Measurements from ENCODE around the gene KRT23. TPM values are rescaled to one million over a fixed set of nuclear protein-coding genes. Genes with fewer than 3 reads are reported as not detected.
"Not testable (repeated sequence)": the region's sequence is repeated elsewhere in the genome, so short reads cannot be mapped to it uniquely, and the experiment has no call there.

KRT23 gene
- total and polyA plus RNA-seq, 2 of the 13 experiments (the other 11 are each of a cell fraction or from before 2014, with no cell fraction given) = 24.7 to 51.1 TPM

DNA sequence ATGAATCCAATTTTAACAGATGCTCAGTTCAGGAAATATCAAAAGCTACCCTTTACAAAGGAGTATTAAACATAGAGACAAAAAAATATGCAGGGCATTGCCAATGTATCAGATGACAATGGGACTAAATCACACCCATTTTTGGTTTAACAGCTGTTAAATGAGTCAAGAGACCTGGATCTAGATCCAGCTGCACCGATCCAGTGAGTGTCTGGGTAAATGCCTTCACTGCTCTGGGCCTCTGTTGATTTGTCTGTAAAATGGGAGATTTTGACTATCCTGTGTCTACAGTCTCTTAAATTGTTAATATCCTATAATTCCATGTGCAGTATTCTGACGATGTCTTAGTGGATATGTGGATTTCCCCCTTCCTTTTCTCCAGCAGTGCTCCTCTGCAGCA, 16.4 kb downstream of the KRT23 start:
- WGBS (ENCODE audit: low lambda C conversion rate) = 90% methylated on average over 2 of the region's 2 CpGs
- ChIA-PET POLR2A (interaction anchor here (0.6 kb wide), 1 partner anchor 10 kb away, joined by 4 read pairs; no protein-coding TSS in a partner anchor), CTCF (ENCODE audit: low intra/inter-chr PET ratio, low total read pairs) (no interaction called here)
- no peaks in the 10 kb centered on the region for H3K27me3 ChIP-seq (ENCODE audit: control insufficient read depth in 1 of 2, insufficient read depth in 2 of 2, low read length in 2 of 2)
- no peak overlapping the region for H3K4me2 ChIP-seq (ENCODE audit: low read depth, low read length)
- H3K9ac ChIP-seq (ENCODE audit: insufficient read depth, low read depth, low read length) = no peak overlapping the region
- no peaks in the 10 kb centered on the region for H4K20me1 ChIP-seq (ENCODE audit: insufficient read depth, low read length)
- no peaks in the 10 kb centered on the region for H3K79me2 ChIP-seq (ENCODE audit: insufficient read depth, low read length)
- TF ChIP-seq ZNF737 (CRISPR knock-in tag; IDR thresholded peaks at IDR 0.05; ENCODE audit: borderline replicate concordance) (no peak), ZNF629 (CRISPR knock-in tag; conservative IDR thresholded peaks at IDR 0.05) (peak; percentile 56; the same call in 1 of the 2 replicates), HNRNPK (IDR thresholded peaks at IDR 0.05; ENCODE audit: low read depth, low read length, poor library complexity, severe bottlenecking) (no peak), CCDC6 (CRISPR knock-in tag; IDR thresholded peaks at IDR 0.05) (no peak)
- H2AFZ ChIP-seq (ENCODE audit: low read length) = no peak overlapping the region
- intact Hi-C loops (cut with micrococcal nuclease; ENCODE audit: unreplicated experiment) (no loop called here), in situ Hi-C loops (cut with HindIII; ENCODE audit: extremely low pct_ligation_motif_present, low pct_unique_long_range_greater_than_20kb) (no loop called here)
- FAIRE-seq (no peak), ATAC-seq (no peak), DNase-seq (ENCODE audit: low spot score) (no peak)
- H3K9me3 ChIP-seq (ENCODE audit: low read length) = no peaks in the 10 kb centered on the region
- H3K4me3 ChIP-seq (replicated peaks in 1 of 3; ENCODE audit: insufficient read depth in 1 of 3, low read depth in 2 of 3, low read length in 3 of 3) = no peak overlapping the region
- H3K36me3 ChIP-seq (replicated peaks in 1 of 2; ENCODE audit: control insufficient read depth in 1 of 2, insufficient read depth in 2 of 2, low read length in 2 of 2) = 0 out of 5 replicates have a peak, but pooled peaks cover 1 to 3% of the 10 kb centered on the region in 2 experiments
- H3K27ac ChIP-seq (ENCODE audit: extremely low read length, insufficient read depth, low read length) = no peak overlapping the region
- peaks cover 20% of the 10 kb centered on the region for H3K4me1 ChIP-seq (ENCODE audit: insufficient read depth, low read length)
- BruUV-seq (replicated peaks) = no TSS peak

DNA sequence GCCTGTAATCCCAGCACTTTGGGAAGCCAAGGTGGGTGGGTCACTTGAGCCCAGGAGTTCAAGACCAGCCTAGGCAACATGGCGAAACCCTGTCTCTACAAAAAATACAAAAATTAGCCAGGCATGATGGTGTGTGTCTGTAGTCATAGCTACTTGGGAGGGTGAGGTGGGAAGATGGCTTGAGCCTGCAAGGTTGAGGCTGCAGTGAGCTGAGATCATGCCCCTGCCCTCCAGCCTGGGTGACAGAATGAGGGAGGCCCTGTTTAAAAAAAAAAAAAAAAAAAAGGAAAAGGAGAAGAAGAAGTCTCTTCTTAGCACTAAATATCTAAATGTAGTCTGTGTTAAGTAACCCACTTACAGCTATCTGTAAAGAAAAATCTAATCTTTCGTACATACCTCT, 20.3 kb downstream of the KRT23 start:
- ATAC-seq; BruUV-seq (replicated peaks); H3K36me3 ChIP-seq (replicated peaks in 1 of 2; ENCODE audit: control insufficient read depth in 1 of 2, insufficient read depth in 2 of 2, low read length in 2 of 2); DNase-seq (ENCODE audit: low spot score); CTCF ChIA-PET (ENCODE audit: low intra/inter-chr PET ratio, low total read pairs); H3K4me2 ChIP-seq (ENCODE audit: low read depth, low read length); H2AFZ ChIP-seq (ENCODE audit: low read length); H3K4me3 ChIP-seq (replicated peaks in 1 of 3; ENCODE audit: insufficient read depth in 1 of 3, low read depth in 2 of 3, low read length in 3 of 3); FAIRE-seq; in situ Hi-C loops (cut with HindIII; ENCODE audit: extremely low pct_ligation_motif_present, low pct_unique_long_range_greater_than_20kb); H3K79me2 ChIP-seq (ENCODE audit: insufficient read depth, low read length); H3K9ac ChIP-seq (ENCODE audit: insufficient read depth, low read depth, low read length); H3K9me3 ChIP-seq (ENCODE audit: low read length); intact Hi-C loops (cut with micrococcal nuclease; ENCODE audit: unreplicated experiment); H4K20me1 ChIP-seq (ENCODE audit: insufficient read depth, low read length); H3K27me3 ChIP-seq (ENCODE audit: control insufficient read depth in 1 of 2, insufficient read depth in 2 of 2, low read length in 2 of 2); H3K27ac ChIP-seq (ENCODE audit: extremely low read length, insufficient read depth, low read length): not testable (repeated sequence)
- POLR2A ChIA-PET = interaction anchor here (1.9 to 2.5 kb wide), 3 partner anchors 15 to 40 kb away, joined by 6 to 18 read pairs (median 12); no protein-coding TSS in a partner anchor
- peaks cover 26% of the 10 kb centered on the region for H3K4me1 ChIP-seq (ENCODE audit: insufficient read depth, low read length)
- 97% methylated on average over 2 of the region's 2 CpGs for WGBS (ENCODE audit: low lambda C conversion rate)
